GM21381 (cell line): ENCODE results near the gene ATP5MC2.

Source experiments
- ATAC-seq: cut with Tn5 transposase; IDR thresholded peaks from one replicate; pipeline ENCODE4 v1.9.1; 2021; ENCODE audit warnings: mild to moderate bottlenecking, moderate library complexity; ENCODE audit not compliant: unreplicated experiment

The ATP5MC2 gene

DNA sequence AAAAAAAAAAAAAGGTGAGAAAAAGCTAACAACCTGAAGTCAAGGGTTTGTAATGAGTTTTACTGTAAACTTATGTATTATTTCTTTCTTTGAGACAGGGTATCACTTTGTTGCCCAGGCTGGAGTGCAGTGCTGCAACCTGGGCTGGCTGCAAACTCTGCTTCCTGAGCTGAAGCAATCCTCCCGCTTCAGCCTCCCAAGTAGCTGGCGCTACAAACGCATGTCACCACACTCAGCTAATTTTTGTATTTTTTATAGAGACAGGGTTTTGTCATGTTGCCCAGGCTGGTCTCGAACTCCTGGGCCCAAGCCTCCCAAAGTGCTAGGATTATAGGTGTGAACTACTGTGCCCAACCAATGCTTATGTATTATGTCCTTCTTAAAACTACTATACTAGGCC is 58.9 kb downstream of the ATP5MC2 start:
- ATAC-seq = no peak
